GM13976 (cell line): ENCODE results near the gene FOXN3.

Experiments
- DNase-seq: peaks from one replicate; pipeline ENCODE4 v3.0.0; 2012; ENCODE audit warnings: low spot score
- in situ Hi-C: fragments of 300-500 bp; cut with MboI; formaldehyde crosslinking; loops from one replicate; pipeline ENCODE4 v1.12.0; 2022; ENCODE audit warnings: low sequenced_read_pairs, mixed read lengths, inconsistent platforms; ENCODE audit not compliant: unreplicated experiment
- TF ChIP-seq, protein P1 (sequence below): IDR thresholded peaks from 2 replicates; pipeline ENCODE4 v1.5.1; 2012; ENCODE audit warnings: borderline replicate concordance, mild to moderate bottlenecking; ENCODE audit not compliant: insufficient read depth; ENCODE audit errors: extremely low read depth, missing control alignments, control extremely low read depth

FOXN3 gene

DNA sequence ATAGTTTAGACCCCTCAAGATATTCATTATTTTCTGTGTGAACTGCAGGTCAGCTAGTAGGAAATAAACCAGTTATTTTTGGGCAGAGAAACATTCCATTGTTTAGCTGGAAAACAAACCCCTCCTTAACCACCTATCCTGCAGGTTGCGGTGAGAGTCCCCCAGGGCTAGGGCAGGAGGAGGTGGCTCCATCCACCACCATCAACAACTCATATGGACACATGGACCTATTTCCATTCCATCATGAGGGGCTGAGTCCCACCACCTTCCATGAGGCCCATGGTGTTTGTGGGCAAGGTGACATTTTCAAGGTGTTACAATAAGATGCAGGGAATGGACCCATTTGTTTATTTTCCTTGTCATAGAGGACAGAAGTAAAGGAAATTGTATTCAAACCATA lies 160.1 kb downstream of the FOXN3 start:
- in situ Hi-C loops = no loop called here
- DNase-seq = no peak
- TF ChIP-seq, protein P1, sequence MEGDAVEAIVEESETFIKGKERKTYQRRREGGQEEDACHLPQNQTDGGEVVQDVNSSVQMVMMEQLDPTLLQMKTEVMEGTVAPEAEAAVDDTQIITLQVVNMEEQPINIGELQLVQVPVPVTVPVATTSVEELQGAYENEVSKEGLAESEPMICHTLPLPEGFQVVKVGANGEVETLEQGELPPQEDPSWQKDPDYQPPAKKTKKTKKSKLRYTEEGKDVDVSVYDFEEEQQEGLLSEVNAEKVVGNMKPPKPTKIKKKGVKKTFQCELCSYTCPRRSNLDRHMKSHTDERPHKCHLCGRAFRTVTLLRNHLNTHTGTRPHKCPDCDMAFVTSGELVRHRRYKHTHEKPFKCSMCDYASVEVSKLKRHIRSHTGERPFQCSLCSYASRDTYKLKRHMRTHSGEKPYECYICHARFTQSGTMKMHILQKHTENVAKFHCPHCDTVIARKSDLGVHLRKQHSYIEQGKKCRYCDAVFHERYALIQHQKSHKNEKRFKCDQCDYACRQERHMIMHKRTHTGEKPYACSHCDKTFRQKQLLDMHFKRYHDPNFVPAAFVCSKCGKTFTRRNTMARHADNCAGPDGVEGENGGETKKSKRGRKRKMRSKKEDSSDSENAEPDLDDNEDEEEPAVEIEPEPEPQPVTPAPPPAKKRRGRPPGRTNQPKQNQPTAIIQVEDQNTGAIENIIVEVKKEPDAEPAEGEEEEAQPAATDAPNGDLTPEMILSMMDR = no peak

DNA sequence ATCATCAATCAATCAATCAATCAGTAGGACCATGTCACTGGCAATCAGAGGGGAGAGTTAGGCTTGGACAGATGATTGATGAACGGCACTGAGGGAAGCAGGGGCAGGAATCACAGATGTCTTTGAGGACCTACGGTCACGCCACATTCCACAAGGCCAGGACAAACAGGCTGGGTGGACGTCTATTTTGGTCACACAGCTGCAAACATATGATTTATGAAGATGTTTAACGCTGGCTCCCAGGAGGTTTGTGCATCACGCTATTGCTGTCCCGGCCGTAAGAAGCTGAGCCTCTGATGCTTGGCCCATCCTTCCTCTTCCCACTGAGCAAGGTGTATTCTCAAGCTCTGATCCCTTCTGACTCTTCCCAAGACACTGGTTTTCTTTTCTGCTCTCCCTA lies 160.8 kb downstream of the FOXN3 start:
- no peak for DNase-seq
- TF ChIP-seq, protein P1 = no peak
- in situ Hi-C loops = no loop called here

DNA sequence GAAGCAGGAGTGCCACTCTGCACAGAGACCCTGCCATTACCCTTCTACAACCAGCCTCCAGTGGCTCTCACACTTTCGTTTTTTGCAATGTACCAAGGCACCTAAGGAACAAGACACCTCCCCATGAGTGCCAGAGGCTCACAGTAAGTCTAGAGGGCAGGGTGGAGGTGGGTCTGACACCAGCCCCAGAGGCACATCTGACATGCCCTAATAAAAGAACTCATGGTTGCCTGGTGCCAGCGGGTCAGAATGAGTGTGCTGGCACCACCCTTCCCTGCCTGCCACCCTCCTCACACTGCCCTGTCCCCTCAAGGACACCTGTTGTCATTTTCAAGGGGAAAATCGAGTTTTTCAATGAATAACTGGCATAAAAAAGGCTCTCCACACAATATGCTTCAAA lies 161.2 kb downstream of the FOXN3 start:
- TF ChIP-seq, protein P1 = no peak
- DNase-seq = no peak
- in situ Hi-C loops = no loop called here

DNA sequence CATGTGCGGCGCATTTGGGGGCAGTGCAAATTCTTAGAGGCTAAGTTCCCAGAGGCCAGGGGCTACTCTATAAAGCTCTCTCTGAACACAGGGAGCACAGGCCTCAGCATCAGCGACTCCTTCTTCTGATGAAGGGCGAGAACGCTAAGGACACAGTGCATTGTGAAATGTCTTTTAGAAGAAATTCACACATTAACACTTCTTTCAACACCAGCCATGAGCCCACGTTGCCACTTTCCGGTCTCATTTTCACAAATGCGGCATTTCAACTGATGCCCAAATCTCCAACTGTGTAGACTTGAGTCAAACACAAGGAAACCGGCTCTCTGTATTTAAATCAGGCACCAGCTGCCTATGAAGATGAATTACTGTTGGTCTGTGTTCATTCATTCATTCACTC lies 162.0 kb downstream of the FOXN3 start:
- no peak for DNase-seq
- TF ChIP-seq, protein P1 = no peak
- in situ Hi-C loops = no loop called here

DNA sequence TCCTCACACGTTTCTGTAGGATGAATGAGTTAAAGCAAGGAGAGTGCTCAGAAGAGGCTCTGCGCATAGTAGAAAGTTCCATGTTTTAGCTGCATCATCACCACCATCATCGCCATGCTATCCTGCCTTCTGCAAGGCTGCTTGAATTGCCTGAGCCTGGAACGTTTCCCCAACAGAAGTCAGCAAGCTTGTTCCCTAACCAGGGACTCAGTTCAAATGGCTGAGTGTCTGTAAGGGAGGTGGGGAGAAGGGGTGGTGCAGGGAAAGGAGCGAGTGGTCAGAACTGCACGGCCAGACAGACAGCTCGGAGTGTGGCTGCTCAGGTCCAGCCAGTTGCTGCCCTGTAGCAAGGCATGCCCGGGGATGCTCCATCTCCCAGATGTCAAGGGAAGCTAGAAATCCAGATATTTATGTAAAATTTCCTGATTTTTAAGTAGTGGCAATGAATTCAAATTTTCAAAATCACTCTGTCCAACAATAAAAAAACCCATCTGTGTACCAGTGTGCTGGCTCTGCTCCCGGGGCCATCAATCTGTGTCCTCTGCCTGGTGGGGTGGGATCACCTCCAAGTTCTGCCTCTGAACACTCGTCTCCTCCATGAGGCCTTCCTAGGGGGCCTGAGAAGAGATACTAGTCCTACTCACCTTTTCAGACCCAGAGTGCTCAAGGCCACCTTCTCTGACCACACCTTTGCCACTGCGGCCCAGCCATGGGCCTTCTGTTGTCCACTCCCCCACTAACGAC lies 162.7 kb downstream of the FOXN3 start:
- no peak for DNase-seq
- in situ Hi-C loops = no loop called here
- TF ChIP-seq, protein P1 = no peak

DNA sequence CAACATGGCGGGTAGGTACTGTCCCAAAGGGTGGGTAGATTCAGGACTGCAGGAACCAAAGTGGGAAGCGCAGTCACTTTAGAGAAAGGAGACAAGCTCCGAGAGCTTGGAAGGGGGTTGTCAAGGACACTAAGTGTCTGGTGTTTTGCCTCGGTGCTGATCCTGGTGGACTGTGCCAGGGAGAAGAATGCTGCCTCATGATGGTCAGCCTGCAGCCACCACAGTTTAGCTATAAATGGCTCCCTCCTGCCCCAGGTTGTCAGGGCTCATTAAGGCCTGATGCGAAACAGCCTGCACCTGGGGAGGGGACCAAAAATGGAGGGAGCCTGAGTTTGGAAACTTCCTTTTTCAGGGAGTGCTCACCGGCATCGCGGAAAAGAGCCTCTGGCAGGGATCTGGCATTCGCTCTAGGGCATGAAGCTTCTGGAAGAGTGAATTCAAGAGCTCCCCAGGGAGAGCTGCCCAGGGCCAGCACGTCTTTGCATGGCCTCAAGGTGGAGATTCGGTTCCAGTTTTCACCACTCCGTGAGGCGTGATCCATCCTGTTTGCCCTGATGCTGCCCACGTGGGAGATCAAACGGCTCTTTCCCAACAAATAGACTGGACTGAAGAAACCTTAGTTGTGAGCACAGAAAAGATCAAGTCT lies 164.0 kb downstream of the FOXN3 start:
- TF ChIP-seq, protein P1 = no peak
- DNase-seq = no peak
- in situ Hi-C loops = no loop called here
